DOHH2 (cell line): ENCODE data around the gene ADAD2.
"Not testable (repeated sequence)": the region's sequence is repeated elsewhere in the genome, so short reads cannot be mapped to it uniquely, and the experiment has no call there.

Experiments
- H3F3A ChIP-seq: fragments of 200-600 bp; sonication (generic), shearing (Covaris generic); 2 replicates; pipeline ENCODE4 v1.6.0; 2016; ENCODE audit warnings: antibody characterized with exemption, mild to moderate bottlenecking; ENCODE audit not compliant: control insufficient read depth, insufficient read depth
- H3K27ac ChIP-seq: fragments of 200-600 bp; sonication (generic); 2 replicates; pipeline ENCODE4 v1.5.1; 2014; ENCODE audit warnings: low read depth, mild to moderate bottlenecking, low read length, moderate library complexity
- H3K27me3 ChIP-seq: fragments of 200-600 bp; sonication (generic); 2 replicates; pipeline ENCODE4 v1.6.1; 2014; ENCODE audit warnings: mild to moderate bottlenecking, low read length, mixed read lengths; ENCODE audit not compliant: control insufficient read depth
- H3K36me3 ChIP-seq: fragments of 200-600 bp; sonication (generic); 2 replicates; pipeline ENCODE4 v1.6.1; 2014; ENCODE audit warnings: mild to moderate bottlenecking, low read length, moderate library complexity, mixed read lengths; ENCODE audit not compliant: control insufficient read depth
- H3K4me1 ChIP-seq: fragments of 200-600 bp; sonication (generic); 2 replicates; pipeline ENCODE4 v1.6.1; 2014; ENCODE audit warnings: mild to moderate bottlenecking, low read length, mixed read lengths; ENCODE audit not compliant: control insufficient read depth
- H3K4me2 ChIP-seq: fragments of 200-600 bp; sonication (generic); 2 replicates; pipeline ENCODE4 v1.6.0; 2014; ENCODE audit warnings: mild to moderate bottlenecking, low read length, moderate library complexity
- H3K4me3 ChIP-seq: fragments of 200-600 bp; sonication (generic); 2 replicates; pipeline ENCODE4 v1.5.1; 2014; ENCODE audit warnings: mild to moderate bottlenecking, low read length, mixed read lengths
- H3K79me2 ChIP-seq: fragments of 200-600 bp; sonication (generic); 2 replicates; pipeline ENCODE4 v1.6.1; 2014; ENCODE audit warnings: mild to moderate bottlenecking, low read length, mixed read lengths; ENCODE audit not compliant: control insufficient read depth
- H3K9me2 ChIP-seq: fragments of 200-600 bp; sonication (generic); replicated peaks from 2 replicates; pipeline ENCODE4 v1.6.1; 2014; ENCODE audit warnings: mild to moderate bottlenecking, low read length, mixed read lengths; ENCODE audit not compliant: control insufficient read depth
- H3K9me3 ChIP-seq: fragments of 200-600 bp; sonication (generic); 2 replicates; pipeline ENCODE4 v1.6.1; 2014; ENCODE audit warnings: antibody characterized with exemption, low read length, mixed read lengths; ENCODE audit not compliant: control insufficient read depth, insufficient read depth
- H4K20me1 ChIP-seq: fragments of 200-600 bp; sonication (generic); 2 replicates; pipeline ENCODE4 v1.6.0; 2014; ENCODE audit warnings: low read depth, mild to moderate bottlenecking, antibody characterized with exemption, low read length, moderate library complexity; ENCODE audit not compliant: control insufficient read depth, insufficient read depth
- EZH2phosphoT487 ChIP-seq: fragments of 200-600 bp; sonication (generic); IDR thresholded peaks from 2 replicates; pipeline ENCODE4 v1.6.1; 2017; ENCODE audit warnings: borderline replicate concordance, mild to moderate bottlenecking, antibody characterized with exemption, low read length, moderate library complexity, mixed read lengths
- TF ChIP-seq, protein P1 (sequence below): fragments of 200-600 bp; sonication (generic); IDR thresholded peaks from one replicate; pipeline ENCODE4 v1.5.1; 2014; ENCODE audit warnings: antibody characterized with exemption, mild to moderate bottlenecking, low read depth, low read length; ENCODE audit not compliant: poor library complexity, severe bottlenecking

Gene ADAD2

DNA sequence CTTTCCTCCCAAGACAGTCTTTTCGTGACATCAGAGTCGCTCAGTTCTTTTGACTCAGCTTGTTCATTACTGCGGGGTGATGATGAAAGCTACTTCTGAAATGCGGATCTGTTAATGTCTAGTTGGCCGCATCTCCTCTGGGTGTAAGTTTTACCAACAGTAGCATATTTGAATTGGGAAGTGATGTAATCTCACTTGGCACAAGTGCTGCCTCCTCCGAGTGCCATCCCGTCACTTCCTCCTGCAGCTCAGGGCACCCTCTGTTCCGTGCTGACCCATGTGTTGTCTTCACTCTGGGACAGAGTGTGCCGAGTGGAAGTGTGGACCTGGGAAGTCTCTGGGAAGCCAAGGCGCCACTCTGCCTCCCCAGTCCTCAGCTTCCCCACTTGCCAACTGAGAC is 8.9 kb downstream of the ADAD2 start:
- H3K9me3 ChIP-seq = no peaks in the 10 kb centered on the region
- peaks cover 3% of the 10 kb centered on the region; the same call in 1 of the 2 replicates for H3K27me3 ChIP-seq
- peaks cover 2% of the 10 kb centered on the region for H3K4me1 ChIP-seq
- H3K4me3 ChIP-seq = no peak overlapping the region
- no peaks in the 10 kb centered on the region for H3K9me2 ChIP-seq
- H3K79me2 ChIP-seq = no peaks in the 10 kb centered on the region
- H3K4me2 ChIP-seq = no peak overlapping the region
- no peak overlapping the region for H3K27ac ChIP-seq
- H3F3A ChIP-seq = no peaks in the 10 kb centered on the region
- no peak for TF ChIP-seq EZH2phosphoT487
- TF ChIP-seq, protein P1, sequence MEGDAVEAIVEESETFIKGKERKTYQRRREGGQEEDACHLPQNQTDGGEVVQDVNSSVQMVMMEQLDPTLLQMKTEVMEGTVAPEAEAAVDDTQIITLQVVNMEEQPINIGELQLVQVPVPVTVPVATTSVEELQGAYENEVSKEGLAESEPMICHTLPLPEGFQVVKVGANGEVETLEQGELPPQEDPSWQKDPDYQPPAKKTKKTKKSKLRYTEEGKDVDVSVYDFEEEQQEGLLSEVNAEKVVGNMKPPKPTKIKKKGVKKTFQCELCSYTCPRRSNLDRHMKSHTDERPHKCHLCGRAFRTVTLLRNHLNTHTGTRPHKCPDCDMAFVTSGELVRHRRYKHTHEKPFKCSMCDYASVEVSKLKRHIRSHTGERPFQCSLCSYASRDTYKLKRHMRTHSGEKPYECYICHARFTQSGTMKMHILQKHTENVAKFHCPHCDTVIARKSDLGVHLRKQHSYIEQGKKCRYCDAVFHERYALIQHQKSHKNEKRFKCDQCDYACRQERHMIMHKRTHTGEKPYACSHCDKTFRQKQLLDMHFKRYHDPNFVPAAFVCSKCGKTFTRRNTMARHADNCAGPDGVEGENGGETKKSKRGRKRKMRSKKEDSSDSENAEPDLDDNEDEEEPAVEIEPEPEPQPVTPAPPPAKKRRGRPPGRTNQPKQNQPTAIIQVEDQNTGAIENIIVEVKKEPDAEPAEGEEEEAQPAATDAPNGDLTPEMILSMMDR = no peak
- no peaks in the 10 kb centered on the region for H3K36me3 ChIP-seq
- no peaks in the 10 kb centered on the region for H4K20me1 ChIP-seq

DNA sequence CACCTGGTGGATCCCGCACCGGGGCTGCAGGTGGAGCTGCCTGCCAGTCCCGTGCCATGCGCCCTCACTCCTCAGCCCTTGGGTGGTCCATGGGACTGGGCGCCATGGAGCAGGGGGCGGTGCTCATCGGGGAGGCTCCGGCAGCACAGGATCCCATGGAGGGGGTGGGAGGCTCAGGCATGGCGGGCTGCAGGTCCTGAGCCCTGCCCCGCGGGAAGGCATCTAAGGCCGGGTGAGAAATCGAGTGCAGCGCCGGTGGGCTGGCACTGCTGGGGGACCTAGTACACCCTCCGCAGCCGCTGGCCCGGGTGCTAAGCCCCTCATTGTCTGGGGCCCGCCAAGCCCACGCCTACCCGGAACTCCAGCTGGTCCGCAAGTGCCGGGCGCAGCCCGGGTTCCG is 13.6 kb downstream of the ADAD2 start:
- not testable (repeated sequence) for H4K20me1 ChIP-seq, H3K36me3 ChIP-seq, H3K9me2 ChIP-seq, H3K9me3 ChIP-seq, H3K27me3 ChIP-seq, H3K79me2 ChIP-seq, H3K4me2 ChIP-seq, H3F3A ChIP-seq, H3K4me3 ChIP-seq, H3K27ac ChIP-seq, H3K4me1 ChIP-seq

GRCh38 chr16:84205123-84205522 is 14.2 kb downstream of the ADAD2 start:
- not testable (repeated sequence) for H3K4me1 ChIP-seq, H3K9me2 ChIP-seq, H3K4me2 ChIP-seq, H3K36me3 ChIP-seq, H3F3A ChIP-seq, H3K79me2 ChIP-seq, H3K27ac ChIP-seq, H4K20me1 ChIP-seq, H3K27me3 ChIP-seq, H3K4me3 ChIP-seq, H3K9me3 ChIP-seq

DNA sequence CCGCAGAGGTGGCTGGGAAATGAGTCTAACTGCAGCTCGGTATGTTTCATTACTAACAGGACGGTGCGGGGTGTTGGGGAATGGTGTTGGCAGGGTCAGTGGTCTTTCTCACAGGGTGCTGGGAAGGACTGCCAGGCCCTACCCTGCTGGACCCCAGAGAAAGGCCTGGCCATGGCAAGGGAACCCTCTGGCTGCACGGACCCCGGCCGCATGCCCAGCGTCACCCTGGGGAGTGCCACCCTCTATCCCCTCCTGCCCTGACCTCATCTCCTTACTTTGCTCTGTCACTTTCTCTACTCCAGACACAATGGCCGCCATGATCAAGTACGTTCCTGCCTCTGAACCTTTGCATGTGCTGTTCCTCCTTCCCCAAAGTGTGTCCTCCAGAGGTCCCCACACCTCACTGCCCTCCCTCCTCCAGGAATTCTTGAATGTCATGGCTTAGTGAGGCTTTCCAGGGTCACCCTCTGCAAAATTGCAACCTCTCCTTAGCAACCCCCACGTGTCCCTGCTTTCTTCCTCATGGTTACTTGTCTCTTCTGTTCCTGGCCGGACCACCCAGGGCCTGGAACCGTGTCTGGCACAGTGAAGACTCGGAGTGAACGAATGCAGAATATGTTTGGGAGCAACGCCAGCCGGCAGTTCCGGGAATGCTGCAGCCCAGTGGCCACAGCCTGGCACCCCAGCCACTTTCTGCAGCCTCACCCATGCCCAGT is 15.2 kb downstream of the ADAD2 start:
- no peak overlapping the region for H3K4me2 ChIP-seq
- no peaks in the 10 kb centered on the region for H4K20me1 ChIP-seq
- no peaks in the 10 kb centered on the region for H3K36me3 ChIP-seq
- no peak overlapping the region for H3K27ac ChIP-seq
- H3F3A ChIP-seq = no peaks in the 10 kb centered on the region
- no peaks in the 10 kb centered on the region for H3K9me2 ChIP-seq
- no peaks in the 10 kb centered on the region for H3K79me2 ChIP-seq
- no peaks in the 10 kb centered on the region for H3K9me3 ChIP-seq
- no peaks in the 10 kb centered on the region for H3K4me1 ChIP-seq
- TF ChIP-seq EZH2phosphoT487 = no peak
- TF ChIP-seq, protein P1 = no peak
- no peaks in the 10 kb centered on the region for H3K27me3 ChIP-seq
- no peak overlapping the region for H3K4me3 ChIP-seq
